Measurements from ENCODE around the gene TMEM86A. TPM values are rescaled to one million over a fixed set of nuclear protein-coding genes. Genes with fewer than 3 reads are reported as not detected.

The TMEM86A gene
- total RNA-seq, 4 donors from 2014 or later = 37.6 to 96.2 (median 52.8) TPM

GRCh38 chr11:18706330-18707243, 8.0 kb downstream of the TMEM86A start:
- peak; percentile 70 to 93 for DNase-seq (ENCODE audit: low spot score in 2 of 2)
- peak overlapping the region; percentile 24 for H3K4me3 ChIP-seq (ENCODE audit: low read depth, poor library complexity, severe bottlenecking)
- 8 to 11% methylated on average over 32 to 34 of the region's 34 CpGs for WGBS, 2 donors
- TF ChIP-seq CTCF (IDR thresholded peaks at IDR 0.05) (no peak), POLR2A (IDR thresholded peaks at IDR 0.05) (no peak)
- intact Hi-C loops (cut with DNase I; ENCODE audit: low total_unique reads) = no loop called here

- intact Hi-C loops (cut with DNase I; ENCODE audit: low total_unique reads) = no loop called here
- 78 to 95% methylated on average over 12 of the region's 12 CpGs for WGBS, 2 donors
- H3K4me3 ChIP-seq (ENCODE audit: low read depth, poor library complexity, severe bottlenecking) = no peak overlapping the region
- no peak for TF ChIP-seq POLR2A (IDR thresholded peaks at IDR 0.05)
- no peak for TF ChIP-seq CTCF (IDR thresholded peaks at IDR 0.05)
- no peak for DNase-seq (ENCODE audit: low spot score in 2 of 2)
These were observed 9.3 kb downstream of the TMEM86A start for GRCh38 chr11:18707811-18708340.

- WGBS, 2 donors = 92 to 93% methylated on average over 4 of the region's 4 CpGs
- H3K4me3 ChIP-seq (ENCODE audit: low read depth, poor library complexity, severe bottlenecking) = no peak overlapping the region
- no peak for DNase-seq (ENCODE audit: low spot score in 2 of 2)
- intact Hi-C loops (cut with DNase I; ENCODE audit: low total_unique reads) = no loop called here
- no peak for TF ChIP-seq CTCF (IDR thresholded peaks at IDR 0.05)
- TF ChIP-seq POLR2A (IDR thresholded peaks at IDR 0.05) = no peak
These were observed 10.8 kb downstream of the TMEM86A start for GRCh38 chr11:18709414-18709813.

- no peak for TF ChIP-seq POLR2A (IDR thresholded peaks at IDR 0.05)
- TF ChIP-seq CTCF (IDR thresholded peaks at IDR 0.05) = no peak
- intact Hi-C loops (cut with DNase I; ENCODE audit: low total_unique reads) = no loop called here
- no peak overlapping the region for H3K4me3 ChIP-seq (ENCODE audit: low read depth, poor library complexity, severe bottlenecking)
- no peak for DNase-seq (ENCODE audit: low spot score in 2 of 2)
- WGBS, 2 donors = 77 to 92% methylated on average over 5 of the region's 5 CpGs
These were observed 12.0 kb downstream of the TMEM86A start for GRCh38 chr11:18710545-18710944.

GRCh38 chr11:18713646-18714442, 15.3 kb downstream of the TMEM86A start:
- 92% methylated on average over 26 of the region's 26 CpGs for WGBS, 2 donors

More at GRCh38 chr11:18713646-18714442, 15.3 kb downstream of the TMEM86A start:
- TF ChIP-seq POLR2A (IDR thresholded peaks at IDR 0.05) = no peak
- no peak for TF ChIP-seq CTCF (IDR thresholded peaks at IDR 0.05)
- DNase-seq (ENCODE audit: low spot score in 2 of 2) = no peak
- H3K4me3 ChIP-seq (ENCODE audit: low read depth, poor library complexity, severe bottlenecking) = no peak overlapping the region
- intact Hi-C loops (cut with DNase I; ENCODE audit: low total_unique reads) = no loop called here

All from lower leg skin (tissue), 4 donors.